ENCODE data around the gene OR4D9. TPM values are rescaled to one million over a fixed set of nuclear protein-coding genes. Genes with fewer than 3 reads are reported as not detected.
"Not testable (repeated sequence)": the region's sequence is repeated elsewhere in the genome, so short reads cannot be mapped to it uniquely, and the experiment has no call there.

Gene OR4D9
- total RNA-seq, 1 donor from 2014 or later, result not detected

DNA sequence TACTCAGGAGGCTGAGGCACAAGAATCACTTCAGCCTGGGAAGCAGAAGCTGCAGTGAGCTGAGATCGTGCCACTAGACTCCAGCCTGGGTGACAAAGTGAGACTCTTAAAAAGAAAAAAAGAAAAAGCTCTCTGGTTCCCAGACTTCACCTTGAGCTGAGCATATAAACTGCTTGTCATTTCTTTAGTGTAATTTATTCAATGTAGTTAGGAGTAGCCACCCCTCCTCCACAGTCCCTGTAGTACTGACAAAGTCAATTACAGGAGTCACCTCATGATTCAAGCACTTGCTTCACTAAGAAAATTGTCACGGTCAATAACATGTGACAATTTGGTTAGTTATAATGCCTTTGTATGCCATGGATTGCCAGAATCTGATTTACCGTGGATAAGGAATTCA lies 31.0 kb upstream of the OR4D9 start:
- Histone ChIP-seq H3K9me3 (no peaks in the 10 kb centered on the region), H3K4me1 (no peaks in the 10 kb centered on the region), H3K27me3 (ENCODE audit: low read depth) (no peaks in the 10 kb centered on the region), H3K27ac (no peak overlapping the region), H3K36me3 (no peaks in the 10 kb centered on the region), H3K4me3 (no peak overlapping the region)
- TF ChIP-seq, protein P1, sequence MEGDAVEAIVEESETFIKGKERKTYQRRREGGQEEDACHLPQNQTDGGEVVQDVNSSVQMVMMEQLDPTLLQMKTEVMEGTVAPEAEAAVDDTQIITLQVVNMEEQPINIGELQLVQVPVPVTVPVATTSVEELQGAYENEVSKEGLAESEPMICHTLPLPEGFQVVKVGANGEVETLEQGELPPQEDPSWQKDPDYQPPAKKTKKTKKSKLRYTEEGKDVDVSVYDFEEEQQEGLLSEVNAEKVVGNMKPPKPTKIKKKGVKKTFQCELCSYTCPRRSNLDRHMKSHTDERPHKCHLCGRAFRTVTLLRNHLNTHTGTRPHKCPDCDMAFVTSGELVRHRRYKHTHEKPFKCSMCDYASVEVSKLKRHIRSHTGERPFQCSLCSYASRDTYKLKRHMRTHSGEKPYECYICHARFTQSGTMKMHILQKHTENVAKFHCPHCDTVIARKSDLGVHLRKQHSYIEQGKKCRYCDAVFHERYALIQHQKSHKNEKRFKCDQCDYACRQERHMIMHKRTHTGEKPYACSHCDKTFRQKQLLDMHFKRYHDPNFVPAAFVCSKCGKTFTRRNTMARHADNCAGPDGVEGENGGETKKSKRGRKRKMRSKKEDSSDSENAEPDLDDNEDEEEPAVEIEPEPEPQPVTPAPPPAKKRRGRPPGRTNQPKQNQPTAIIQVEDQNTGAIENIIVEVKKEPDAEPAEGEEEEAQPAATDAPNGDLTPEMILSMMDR (IDR thresholded peaks at IDR 0.05), result no peak
- intact Hi-C loops (cut with DNase I), result no loop called here
- ATAC-seq (no peak), DNase-seq (no peak)

DNA sequence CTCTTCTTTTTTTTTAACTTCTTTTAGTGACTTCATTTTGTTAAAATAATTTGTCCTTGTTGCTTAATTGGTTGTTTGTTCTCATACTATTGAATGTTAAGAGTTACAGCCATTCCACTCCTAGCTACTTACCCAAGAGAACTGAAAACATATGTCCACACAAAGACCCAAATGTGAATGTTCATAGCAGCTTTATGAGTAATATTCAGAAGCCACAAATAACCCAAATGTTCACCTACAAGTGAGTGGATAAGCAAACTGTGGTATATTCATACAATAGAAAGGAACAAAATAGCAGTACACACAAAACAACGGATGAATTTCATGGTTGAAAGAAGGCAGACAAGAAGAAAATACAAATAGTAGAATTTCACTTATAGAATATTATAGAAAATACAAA lies 9.4 kb upstream of the OR4D9 start:
- no peaks in the 10 kb centered on the region for H3K9me3 ChIP-seq
- H3K4me1 ChIP-seq, result no peaks in the 10 kb centered on the region
- DNase-seq, result no peak
- no peak for ATAC-seq
- H3K27ac ChIP-seq, result no peak overlapping the region
- H3K4me3 ChIP-seq, result no peak overlapping the region
- TF ChIP-seq, protein P1 (IDR thresholded peaks at IDR 0.05), result no peak
- no peaks in the 10 kb centered on the region for H3K27me3 ChIP-seq (ENCODE audit: low read depth)
- H3K36me3 ChIP-seq, result no peaks in the 10 kb centered on the region
- intact Hi-C loops (cut with DNase I), result no loop called here

DNA sequence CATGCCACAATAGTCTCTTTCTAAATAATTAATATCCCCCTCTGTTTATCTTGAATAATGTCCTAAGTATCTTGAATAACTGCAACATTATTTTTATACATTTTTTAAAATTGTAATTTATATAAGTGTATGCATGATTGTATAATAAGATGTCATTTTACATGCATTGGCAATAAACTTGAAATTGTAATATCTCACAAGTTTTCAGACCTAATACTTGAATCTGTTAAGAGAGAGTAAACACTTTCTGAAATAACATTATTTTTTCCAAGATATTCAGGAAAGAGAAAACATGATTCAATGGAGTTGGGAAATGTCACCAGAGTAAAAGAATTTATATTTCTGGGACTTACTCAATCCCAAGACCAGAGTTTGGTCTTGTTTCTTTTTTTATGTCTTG lies 8.1 kb upstream of the OR4D9 start, which contains the start of gene OR4D11:
Gene OR4D11, plus strand, starts transcription at position 301 of the 400 bp plus-strand sequence. Its CDS starts 0 bp downstream, at position 301.
- Histone ChIP-seq H3K4me1 (no peaks in the 10 kb centered on the region), H3K4me3 (no peak within 1 kb of the TSS), H3K27ac (no peak within 1 kb of the TSS), H3K27me3 (ENCODE audit: low read depth) (no peaks in the 10 kb centered on the region), H3K36me3 (no peaks in the 10 kb centered on the region), H3K9me3 (no peaks in the 10 kb centered on the region)
- no peak for DNase-seq
- ATAC-seq, result no peak
- intact Hi-C loops (cut with DNase I), result no loop called here
- TF ChIP-seq, protein P1 (IDR thresholded peaks at IDR 0.05), result no peak

DNA sequence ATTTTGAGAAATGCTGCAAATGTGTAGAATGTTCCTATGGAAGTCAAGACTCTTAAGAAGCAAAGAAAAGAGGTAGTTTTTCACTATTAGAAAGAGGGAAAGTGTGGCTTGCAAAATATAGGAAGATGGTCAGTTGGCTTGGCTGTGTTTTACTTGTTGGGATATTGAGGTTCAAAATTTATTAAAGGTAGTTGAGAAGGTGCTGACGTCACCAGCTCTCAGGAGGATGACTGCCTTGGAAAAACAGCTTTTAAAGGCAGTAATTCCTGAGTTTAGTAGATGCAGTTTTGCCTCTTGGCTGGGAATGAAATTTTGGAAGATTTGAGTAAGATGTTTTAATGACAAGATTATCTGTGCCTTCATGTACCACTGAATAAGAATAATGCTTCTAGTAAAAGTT lies 336 bp downstream of the OR4D9 start:
- TF ChIP-seq, protein P1 (IDR thresholded peaks at IDR 0.05), result no peak
- H3K9me3 ChIP-seq, result no peaks in the 10 kb centered on the region
- H3K36me3 ChIP-seq, result no peaks in the 10 kb centered on the region
- H3K4me1 ChIP-seq, result peaks cover 17% of the 10 kb centered on the region
- ATAC-seq (no peak), DNase-seq (no peak)
- no peak overlapping the region for H3K4me3 ChIP-seq
- no peaks in the 10 kb centered on the region for H3K27me3 ChIP-seq (ENCODE audit: low read depth)
- intact Hi-C loops (cut with DNase I), result no loop called here
- peak overlapping the region; percentile 66 for H3K27ac ChIP-seq

DNA sequence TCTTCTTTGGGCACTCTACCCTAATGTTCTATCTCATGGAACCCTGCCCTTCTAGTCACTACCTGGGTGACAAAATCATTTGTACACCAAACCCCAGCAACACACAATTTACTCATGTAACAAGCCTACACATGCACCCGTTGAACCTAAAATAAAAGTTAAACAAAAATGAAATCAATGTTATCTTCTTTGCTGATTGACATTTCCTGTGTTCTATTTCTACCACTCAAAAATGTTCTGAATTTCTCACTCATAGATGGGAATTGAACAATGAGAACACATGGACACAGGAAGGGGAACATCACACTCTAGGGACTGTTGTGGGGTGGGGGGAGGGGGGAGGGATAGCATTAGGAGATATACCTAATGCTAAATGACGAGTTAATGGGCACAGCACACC lies 8.8 kb downstream of the OR4D9 start:
- H3K4me1 ChIP-seq; H3K27me3 ChIP-seq (ENCODE audit: low read depth); H3K9me3 ChIP-seq; intact Hi-C loops (cut with DNase I); H3K27ac ChIP-seq; ATAC-seq; DNase-seq; H3K4me3 ChIP-seq; H3K36me3 ChIP-seq: not testable (repeated sequence)

DNA sequence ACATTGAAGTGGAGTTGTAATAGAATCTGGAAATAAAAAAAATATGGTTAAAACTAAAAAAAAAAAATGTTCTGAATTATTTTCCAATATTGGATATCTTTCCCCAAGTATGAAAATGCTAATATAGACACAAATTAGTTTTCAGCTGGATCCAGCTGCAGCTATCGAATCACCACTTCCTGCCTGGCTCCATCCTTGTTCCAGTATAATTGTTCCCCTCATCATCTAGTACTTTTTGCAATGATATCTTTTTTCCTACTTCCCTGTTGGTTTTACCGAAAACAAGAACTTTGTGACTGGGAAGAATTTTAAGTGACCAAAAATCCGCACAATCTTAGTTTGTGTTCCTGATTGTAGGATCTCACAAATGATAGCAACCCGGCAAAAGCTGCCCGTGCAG lies 9.4 kb downstream of the OR4D9 start:
- no peak overlapping the region for H3K4me3 ChIP-seq
- ATAC-seq (no peak), DNase-seq (no peak)
- intact Hi-C loops (cut with DNase I), result no loop called here
- no peak overlapping the region for H3K27ac ChIP-seq
- TF ChIP-seq, protein P1 (IDR thresholded peaks at IDR 0.05), result no peak
- H3K9me3 ChIP-seq, result no peaks in the 10 kb centered on the region
- H3K4me1 ChIP-seq, result no peaks in the 10 kb centered on the region
- no peaks in the 10 kb centered on the region for H3K27me3 ChIP-seq (ENCODE audit: low read depth)
- H3K36me3 ChIP-seq, result no peaks in the 10 kb centered on the region
